K562 (cell line): ENCODE measurements around the gene NMRK2. TPM values are rescaled to one million over a fixed set of nuclear protein-coding genes. Genes with fewer than 3 reads are reported as not detected.

Experiments
- ESRRA ChIP-seq: fragments of 450-650 bp; IDR thresholded peaks from 2 replicates; pipeline ENCODE4 v1.6.1; 2014; ENCODE audit warnings: low read depth, mild to moderate bottlenecking, moderate library complexity, borderline replicate concordance
- HMG20A ChIP-seq: fragments of 450-650 bp; formaldehyde crosslinking; conservative IDR thresholded peaks from 2 replicates; pipeline ENCODE4 v1.4.0; 2020; ENCODE audit warnings: mild to moderate bottlenecking, mixed read lengths
- HMGN3 ChIP-seq: IDR thresholded peaks from 2 replicates; pipeline ENCODE4 v1.6.1; 2011; ENCODE audit warnings: borderline replicate concordance, low read depth, mild to moderate bottlenecking, mixed read lengths, low read length; ENCODE audit not compliant: insufficient read length; ENCODE audit errors: extremely low read depth
- KLF16 ChIP-seq: IDR thresholded peaks from 2 replicates; pipeline ENCODE4 v1.6.1; 2016; ENCODE audit warnings: antibody characterized with exemption
- MYNN ChIP-seq, 2 experiments: sonication (generic); formaldehyde crosslinking in 1 of 2; IDR thresholded peaks; 2 replicates each; pipeline versions ENCODE4 v1.5.0 to v1.6.1; 2016 to 2020; ENCODE audit warnings: antibody characterized with exemption in 1 of 2, missing genetic modification reagents in 1 of 2
- NBN ChIP-seq: fragments of 450-650 bp; IDR thresholded peaks from 2 replicates; pipeline ENCODE4 v1.6.1; 2016; ENCODE audit warnings: low read depth, mild to moderate bottlenecking
- RNF2 ChIP-seq: sonication (generic); IDR thresholded peaks from 2 replicates; pipeline ENCODE4 v1.6.1; 2016
- RUNX1 ChIP-seq: sonication (generic); IDR thresholded peaks from 2 replicates; pipeline ENCODE4 v1.6.1; 2016; ENCODE audit warnings: antibody characterized with exemption, low read depth
- SNIP1 ChIP-seq: fragments of 450-650 bp; IDR thresholded peaks from 2 replicates; pipeline ENCODE4 v1.7.1; 2017; ENCODE audit warnings: low read depth, mild to moderate bottlenecking
- TEAD1 ChIP-seq, 2 experiments: fragments of 450-650 bp in 1 of 2; sonication (generic) in 1 of 2; formaldehyde crosslinking; IDR thresholded peaks; 2 replicates each; pipeline versions ENCODE4 v1.4.0 to v1.8.0; 2020 to 2022; ENCODE audit warnings: mild to moderate bottlenecking in 2 of 2, missing genetic modification reagents in 1 of 2
- ZNF143 ChIP-seq: sonication (generic); formaldehyde crosslinking; IDR thresholded peaks from 2 replicates; pipeline ENCODE4 v1.9.0; 2022; ENCODE audit warnings: mild to moderate bottlenecking, missing genetic modification reagents
- ZNF263 ChIP-seq: sonication (generic); formaldehyde crosslinking; IDR thresholded peaks from 2 replicates; pipeline ENCODE4 v1.8.0; 2022; ENCODE audit warnings: mild to moderate bottlenecking, missing genetic modification reagents, borderline replicate concordance
- ZNF324 ChIP-seq: fragments of 250-450 bp; sonication (Bioruptor Pico); IDR thresholded peaks from 2 replicates; pipeline ENCODE4 v1.4.0; 2020; ENCODE audit warnings: mild to moderate bottlenecking
- polyA plus RNA-seq, 8 experiments: library from polyadenylated mRNA; depleted of rRNA in 4 of 8; stranded (reverse) in 5 of 8; unstranded in 3 of 8; fragments of >200 nt; fragmentation: Nextera tagmentation in 2 of 8; fragmentation: Illumina TruSeq in 1 of 8; extraction: Ambion mirVana in 2 of 8; extraction: Trizol in 1 of 8; gene quantifications; 2 replicates each; pipeline versions ENCODE4 v1.2.1 to v1.2.3, GENCODE V29; 2011 to 2014; ENCODE audit warnings: inconsistent platforms in 1 of 8, missing spikeins in 1 of 8
- total RNA-seq, 7 experiments: library from RNA; depleted of rRNA in 6 of 7; stranded (reverse); fragments of >200 nt in 6 of 7; fragmentation: Illumina TruSeq in 2 of 7; extraction: Trizol in 2 of 7; gene quantifications; 2 replicates each; pipeline versions ENCODE4 v1.2.1 to v1.2.3, GENCODE V29; 2011 to 2021; ENCODE audit warnings: low replicate concordance in 1 of 7
- TF ChIP-seq, protein P1 (sequence below): fragments of 250-450 bp; sonication (Bioruptor Pico); IDR thresholded peaks from 2 replicates; pipeline ENCODE4 v1.4.0; 2020
- TF ChIP-seq, protein P2 (sequence below), 3 experiments: fragments of 200-800 bp in 1 of 3; sonication (Bioruptor generic) in 1 of 3; sonication (generic) in 1 of 3; formaldehyde crosslinking in 1 of 3; IDR thresholded peaks; 2 replicates each; pipeline versions ENCODE4 v1.6.1 to v1.8.0; 2016 to 2022; ENCODE audit warnings: mild to moderate bottlenecking in 2 of 3, missing compliant biosample characterization in 2 of 3, missing genetic modification characterization in 2 of 3, missing genetic modification reagents in 1 of 3
- TF ChIP-seq, protein P3 (sequence below): fragments of 450-650 bp; formaldehyde crosslinking; IDR thresholded peaks from 2 replicates; pipeline ENCODE4 v1.4.0; 2022; ENCODE audit warnings: mild to moderate bottlenecking, moderate library complexity

NMRK2 gene
- total and polyA plus RNA-seq, 9 of the 15 experiments (the other 6 are each of a cell fraction or from before 2014, with no cell fraction given): not detected

DNA sequence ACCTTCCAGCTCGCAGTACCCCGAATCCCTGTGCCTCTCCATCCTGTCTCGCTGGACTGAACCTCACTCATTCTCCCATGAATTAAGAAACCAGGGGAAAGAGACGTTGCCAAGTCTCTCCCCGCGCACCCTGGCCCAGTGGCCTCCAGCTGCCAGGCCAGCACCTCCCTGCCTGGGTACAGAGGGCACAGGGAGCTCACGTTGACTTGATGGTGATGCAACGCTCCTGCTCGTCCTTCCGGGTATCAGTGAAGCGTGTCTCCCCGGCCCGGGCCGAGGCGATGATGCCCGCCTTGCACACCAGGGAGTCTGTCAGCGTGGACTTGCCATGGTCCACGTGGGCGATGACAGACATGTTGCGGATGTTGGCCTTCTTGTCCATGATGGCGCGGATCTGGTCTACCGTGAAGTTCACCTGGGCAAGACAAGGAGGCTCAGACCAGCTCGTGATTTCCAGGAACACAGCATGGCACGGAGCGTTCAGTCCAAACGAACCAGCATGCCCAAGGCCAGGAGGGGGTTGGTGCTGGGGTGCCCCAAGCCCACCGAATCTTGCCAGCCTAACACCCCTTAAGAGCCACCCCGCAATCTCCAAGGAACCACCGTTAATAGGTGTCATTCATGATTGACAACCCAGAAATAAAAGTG is 51.2 kb downstream of the NMRK2 start (continued):
- TF ChIP-seq, protein P1, sequence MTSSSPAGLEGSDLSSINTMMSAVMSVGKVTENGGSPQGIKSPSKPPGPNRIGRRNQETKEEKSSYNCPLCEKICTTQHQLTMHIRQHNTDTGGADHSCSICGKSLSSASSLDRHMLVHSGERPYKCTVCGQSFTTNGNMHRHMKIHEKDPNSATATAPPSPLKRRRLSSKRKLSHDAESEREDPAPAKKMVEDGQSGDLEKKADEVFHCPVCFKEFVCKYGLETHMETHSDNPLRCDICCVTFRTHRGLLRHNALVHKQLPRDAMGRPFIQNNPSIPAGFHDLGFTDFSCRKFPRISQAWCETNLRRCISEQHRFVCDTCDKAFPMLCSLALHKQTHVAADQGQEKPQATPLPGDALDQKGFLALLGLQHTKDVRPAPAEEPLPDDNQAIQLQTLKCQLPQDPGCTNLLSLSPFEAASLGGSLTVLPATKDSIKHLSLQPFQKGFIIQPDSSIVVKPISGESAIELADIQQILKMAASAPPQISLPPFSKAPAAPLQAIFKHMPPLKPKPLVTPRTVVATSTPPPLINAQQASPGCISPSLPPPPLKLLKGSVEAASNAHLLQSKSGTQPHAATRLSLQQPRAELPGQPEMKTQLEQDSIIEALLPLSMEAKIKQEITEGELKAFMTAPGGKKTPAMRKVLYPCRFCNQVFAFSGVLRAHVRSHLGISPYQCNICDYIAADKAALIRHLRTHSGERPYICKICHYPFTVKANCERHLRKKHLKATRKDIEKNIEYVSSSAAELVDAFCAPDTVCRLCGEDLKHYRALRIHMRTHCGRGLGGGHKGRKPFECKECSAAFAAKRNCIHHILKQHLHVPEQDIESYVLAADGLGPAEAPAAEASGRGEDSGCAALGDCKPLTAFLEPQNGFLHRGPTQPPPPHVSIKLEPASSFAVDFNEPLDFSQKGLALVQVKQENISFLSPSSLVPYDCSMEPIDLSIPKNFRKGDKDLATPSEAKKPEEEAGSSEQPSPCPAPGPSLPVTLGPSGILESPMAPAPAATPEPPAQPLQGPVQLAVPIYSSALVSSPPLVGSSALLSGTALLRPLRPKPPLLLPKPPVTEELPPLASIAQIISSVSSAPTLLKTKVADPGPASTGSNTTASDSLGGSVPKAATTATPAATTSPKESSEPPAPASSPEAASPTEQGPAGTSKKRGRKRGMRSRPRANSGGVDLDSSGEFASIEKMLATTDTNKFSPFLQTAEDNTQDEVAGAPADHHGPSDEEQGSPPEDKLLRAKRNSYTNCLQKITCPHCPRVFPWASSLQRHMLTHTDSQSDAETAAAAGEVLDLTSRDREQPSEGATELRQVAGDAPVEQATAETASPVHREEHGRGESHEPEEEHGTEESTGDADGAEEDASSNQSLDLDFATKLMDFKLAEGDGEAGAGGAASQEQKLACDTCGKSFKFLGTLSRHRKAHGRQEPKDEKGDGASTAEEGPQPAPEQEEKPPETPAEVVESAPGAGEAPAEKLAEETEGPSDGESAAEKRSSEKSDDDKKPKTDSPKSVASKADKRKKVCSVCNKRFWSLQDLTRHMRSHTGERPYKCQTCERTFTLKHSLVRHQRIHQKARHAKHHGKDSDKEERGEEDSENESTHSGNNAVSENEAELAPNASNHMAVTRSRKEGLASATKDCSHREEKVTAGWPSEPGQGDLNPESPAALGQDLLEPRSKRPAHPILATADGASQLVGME (CRISPR knock-in tag): no peak
- TF ChIP-seq ZNF143 (CRISPR knock-in tag): 0 out of 2 replicates have a peak, but pooled peaks have one; percentile 30
- no peak for TF ChIP-seq KLF16
- TF ChIP-seq, protein P2, sequence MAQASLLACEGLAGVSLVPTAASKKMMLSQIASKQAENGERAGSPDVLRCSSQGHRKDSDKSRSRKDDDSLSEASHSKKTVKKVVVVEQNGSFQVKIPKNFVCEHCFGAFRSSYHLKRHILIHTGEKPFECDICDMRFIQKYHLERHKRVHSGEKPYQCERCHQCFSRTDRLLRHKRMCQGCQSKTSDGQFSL (CRISPR knock-in tag; IDR thresholded peaks at IDR 0.05): no peak; the same call in 1 of the 2 replicates
- TF ChIP-seq, protein P2 (tag; IDR thresholded peaks at IDR 0.05): no peak
- no peak for TF ChIP-seq NBN
- TF ChIP-seq ZNF324 (CRISPR knock-in tag): no peak
- TF ChIP-seq HMG20A (CRISPR knock-in tag): no peak
- no peak for TF ChIP-seq SNIP1
- TF ChIP-seq MYNN (IDR thresholded peaks at IDR 0.05): no peak
- no peak for TF ChIP-seq MYNN (CRISPR knock-in tag; IDR thresholded peaks at IDR 0.05)
- TF ChIP-seq ESRRA: no peak
- TF ChIP-seq, protein P3, sequence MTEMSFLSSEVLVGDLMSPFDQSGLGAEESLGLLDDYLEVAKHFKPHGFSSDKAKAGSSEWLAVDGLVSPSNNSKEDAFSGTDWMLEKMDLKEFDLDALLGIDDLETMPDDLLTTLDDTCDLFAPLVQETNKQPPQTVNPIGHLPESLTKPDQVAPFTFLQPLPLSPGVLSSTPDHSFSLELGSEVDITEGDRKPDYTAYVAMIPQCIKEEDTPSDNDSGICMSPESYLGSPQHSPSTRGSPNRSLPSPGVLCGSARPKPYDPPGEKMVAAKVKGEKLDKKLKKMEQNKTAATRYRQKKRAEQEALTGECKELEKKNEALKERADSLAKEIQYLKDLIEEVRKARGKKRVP (CRISPR knock-in tag): no peak
- 0 out of 2 replicates have a peak, but pooled peaks have one; percentile 14 for TF ChIP-seq ZNF263 (CRISPR knock-in tag)
- no peak for TF ChIP-seq RNF2
- TF ChIP-seq TEAD1 (CRISPR knock-in tag; IDR thresholded peaks at IDR 0.05): peak in 1 of 2 experiments; percentile 38; a peak in 1 of 4 replicates
- TF ChIP-seq RUNX1: no peak
- TF ChIP-seq HMGN3: no peak
